K562 (cell line): ENCODE measurements around the gene PTCRA. TPM values are rescaled to one million over a fixed set of nuclear protein-coding genes. Genes with fewer than 3 reads are reported as not detected.

Experiments used
- ATAC-seq: fragments of 200-7000 bp; cut with Tn5 transposase; 3 replicates; pipeline ENCODE4 v1.9.1; 2020; ENCODE audit warnings: moderate library complexity
- BruUV-seq: library from RNA; stranded (reverse); fragments of 400-500 nt; replicated peaks from 2 replicates; lab custom pipeline; 2021; lab: Mats Ljungman, UMichigan
- CTCF ChIA-PET: fragments of 300-600 bp; formaldehyde crosslinking; extraction: SDS; loops from one replicate; lab custom pipeline; 2021; ENCODE audit warnings: low intra/inter-chr PET ratio; lab: Yijun Ruan, JAX
- POLR2A ChIA-PET: fragments of 300-600, 350-650 bp; sonication (Branson Sonifier 250); formaldehyde crosslinking; extraction: SDS; loops from one replicate; lab custom pipeline; 2021; ENCODE audit warnings: antibody characterized with exemption, inconsistent platforms; lab: Yijun Ruan, JAX
- DNase-seq, 4 experiments: peaks; one replicate each; pipeline versions ENCODE4 v3.0.0 to v3.0.0-alpha.2; 2011 to 2018; ENCODE audit warnings: low spot score in 3 of 4, mixed read lengths in 3 of 4; ENCODE audit errors: extremely low read depth in 1 of 4
- FAIRE-seq: peaks from 2 replicates; lab custom pipeline; 2011; peaks lifted over from hg19 to GRCh38; lab: Jason Lieb, UNC
- H2AFZ ChIP-seq: 2 replicates; pipeline ENCODE4 v1.6.0; 2011; ENCODE audit warnings: low read depth, low read length, control low read depth, inconsistent platforms
- H3K27ac ChIP-seq: fragments of 200-600 bp; 3 replicates; pipeline ENCODE4 v1.8.0; 2011; ENCODE audit warnings: low read depth, mild to moderate bottlenecking, control low read depth, inconsistent platforms, low read length, moderate library complexity, mixed read lengths; ENCODE audit errors: extremely low read depth
- H3K27me3 ChIP-seq, 2 experiments: fragments of 300-600 bp in 1 of 2; 2 replicates in 1 of 2; 3 replicates in 1 of 2; pipeline versions ENCODE4 v1.6.0 to v1.8.0; 2011; ENCODE audit warnings: inconsistent platforms in 2 of 2, low read length in 2 of 2, mild to moderate bottlenecking in 1 of 2, mixed read lengths in 1 of 2, moderate library complexity in 1 of 2; ENCODE audit not compliant: control insufficient read depth in 2 of 2, insufficient read depth in 2 of 2
- H3K36me3 ChIP-seq: fragments of 300-600 bp; 3 replicates; pipeline ENCODE4 v1.8.0; 2011; ENCODE audit warnings: mild to moderate bottlenecking, low read length, inconsistent platforms; ENCODE audit not compliant: control insufficient read depth, insufficient read depth
- H3K4me1 ChIP-seq, 2 experiments: fragments of 200-600 bp in 1 of 2; replicated peaks in 1 of 2; 2 replicates in 1 of 2; 3 replicates in 1 of 2; pipeline versions ENCODE4 v1.5.1 to v1.8.0; 2011; ENCODE audit warnings: inconsistent platforms in 2 of 2, low read length in 2 of 2, mild to moderate bottlenecking in 1 of 2, mixed read lengths in 1 of 2, moderate library complexity in 1 of 2; ENCODE audit not compliant: control insufficient read depth in 2 of 2, insufficient read depth in 2 of 2
- H3K4me2 ChIP-seq: 2 replicates; pipeline ENCODE4 v1.6.1; 2011; ENCODE audit warnings: low read length, control low read depth, inconsistent platforms, mixed read lengths; ENCODE audit not compliant: insufficient read depth
- H3K4me3 ChIP-seq: fragments of 200-600 bp; sonication (generic), shearing (Covaris generic); 2 replicates; pipeline ENCODE4 v1.5.1; 2016; ENCODE audit warnings: control low read depth, inconsistent platforms
- H3K79me2 ChIP-seq: fragments of 200-600 bp; 3 replicates; pipeline ENCODE4 v1.8.0; 2011; ENCODE audit warnings: low read length, inconsistent platforms; ENCODE audit not compliant: control insufficient read depth, insufficient read depth
- H3K9ac ChIP-seq, 2 experiments: 2 replicates each; pipeline versions ENCODE4 v1.6.0 to v1.6.1; 2011; ENCODE audit warnings: low read depth in 2 of 2, low read length in 2 of 2, control low read depth in 1 of 2, inconsistent platforms in 1 of 2, mild to moderate bottlenecking in 1 of 2, mixed read lengths in 1 of 2; ENCODE audit not compliant: insufficient read depth in 1 of 2
- H3K9me1 ChIP-seq: one replicate; pipeline ENCODE4 v1.6.0; 2011; ENCODE audit warnings: inconsistent platforms, mild to moderate bottlenecking, low read length, moderate library complexity; ENCODE audit not compliant: control insufficient read depth, insufficient read depth
- H3K9me3 ChIP-seq: replicated peaks from 2 replicates; pipeline ENCODE4 v1.5.1; 2011; ENCODE audit warnings: low read depth, low read length, inconsistent platforms; ENCODE audit not compliant: control insufficient read depth, insufficient read depth
- H4K20me1 ChIP-seq: replicated peaks from 2 replicates; pipeline ENCODE4 v1.6.1; 2011; ENCODE audit warnings: low read length, inconsistent platforms, mixed read lengths; ENCODE audit not compliant: control insufficient read depth, insufficient read depth
- JUN ChIP-seq, 2 experiments: sonication (generic) in 1 of 2; formaldehyde crosslinking in 1 of 2; IDR thresholded peaks; 2 replicates each; pipeline versions ENCODE4 v1.6.1 to v1.8.0; 2012 to 2022; ENCODE audit warnings: borderline replicate concordance in 2 of 2, mild to moderate bottlenecking in 2 of 2, improper control_type of control experiment in 1 of 2, low read depth in 1 of 2, low read length in 1 of 2, missing genetic modification reagents in 1 of 2
- NFXL1 ChIP-seq: fragments of 450-650 bp; formaldehyde crosslinking; IDR thresholded peaks from 2 replicates; pipeline ENCODE4 v1.4.0; 2021; ENCODE audit warnings: mild to moderate bottlenecking
- NR2C1 ChIP-seq, 2 experiments: fragments of 450-650 bp; IDR thresholded peaks; 2 replicates each; pipeline ENCODE4 v1.6.1; 2017; ENCODE audit warnings: mild to moderate bottlenecking in 2 of 2, antibody characterized with exemption in 1 of 2, inconsistent platforms in 1 of 2, missing compliant biosample characterization in 1 of 2, missing genetic modification characterization in 1 of 2
- NR4A1 ChIP-seq, 2 experiments: fragments of 250-450 bp in 1 of 2; fragments of 450-650 bp in 1 of 2; sonication (Bioruptor Pico) in 1 of 2; IDR thresholded peaks; 2 replicates each; pipeline versions ENCODE4 v1.4.0 to v1.6.1; 2016 to 2020; ENCODE audit warnings: mild to moderate bottlenecking in 2 of 2, missing compliant biosample characterization in 1 of 2, missing genetic modification characterization in 1 of 2, moderate library complexity in 1 of 2
- PTRF ChIP-seq: fragments of 450-650 bp; IDR thresholded peaks from 2 replicates; pipeline ENCODE4 v1.6.1; 2016; ENCODE audit warnings: mild to moderate bottlenecking, missing genetic modification characterization, missing compliant biosample characterization
- PTTG1 ChIP-seq: fragments of 450-650 bp; IDR thresholded peaks from 2 replicates; pipeline ENCODE4 v1.6.1; 2016; ENCODE audit warnings: low read depth, mild to moderate bottlenecking, missing genetic modification characterization, missing compliant biosample characterization
- SMAD4 ChIP-seq: fragments of 250-450 bp; sonication (Bioruptor Pico); conservative IDR thresholded peaks from 2 replicates; pipeline ENCODE4 v1.8.0; 2021; ENCODE audit warnings: inconsistent platforms, mild to moderate bottlenecking, moderate library complexity
- TAF7 ChIP-seq: fragments of 450-650 bp; IDR thresholded peaks from 2 replicates; pipeline ENCODE4 v1.6.1; 2016; ENCODE audit warnings: missing genetic modification characterization, missing compliant biosample characterization
- ZNF124 ChIP-seq: sonication (generic); formaldehyde crosslinking; IDR thresholded peaks from 2 replicates; pipeline ENCODE4 v1.8.1; 2022; ENCODE audit warnings: missing genetic modification reagents
- WGBS: fragments of 100-300 bp; shearing (Covaris generic); methylation state at CpG from one replicate; pipeline ENCODE4 v1.1.6; 2016; ENCODE audit warnings: low coverage, mixed read lengths; ENCODE audit not compliant: insufficient coverage; ENCODE audit errors: missing lambda C conversion rate; 5-methylcytosine and 5-hydroxymethylcytosine counted together
- in situ Hi-C: fragments of 300-500 bp; cut with MboI; formaldehyde crosslinking; loops from 4 replicates; pipeline ENCODE4 v1.15.0; 2018; ENCODE audit warnings: inconsistent platforms, mixed read lengths
- intact Hi-C: fragments of 100-400 bp; cut with micrococcal nuclease; formaldehyde crosslinking; loops from 2 replicates; pipeline ENCODE4 v1.14.2; 2022
- polyA plus RNA-seq, 8 experiments: library from polyadenylated mRNA; depleted of rRNA in 4 of 8; stranded (reverse) in 5 of 8; unstranded in 3 of 8; fragments of >200 nt; fragmentation: Nextera tagmentation in 2 of 8; fragmentation: Illumina TruSeq in 1 of 8; extraction: Ambion mirVana in 2 of 8; extraction: Trizol in 1 of 8; gene quantifications; 2 replicates each; pipeline versions ENCODE4 v1.2.1 to v1.2.3, GENCODE V29; 2011 to 2014; ENCODE audit warnings: inconsistent platforms in 1 of 8, missing spikeins in 1 of 8
- total RNA-seq, 7 experiments: library from RNA; depleted of rRNA in 6 of 7; stranded (reverse); fragments of >200 nt in 6 of 7; fragmentation: Illumina TruSeq in 2 of 7; extraction: Trizol in 2 of 7; gene quantifications; 2 replicates each; pipeline versions ENCODE4 v1.2.1 to v1.2.3, GENCODE V29; 2011 to 2021; ENCODE audit warnings: low replicate concordance in 1 of 7
- TF ChIP-seq, protein P1 (sequence below): fragments of 450-650 bp; IDR thresholded peaks from 2 replicates; pipeline ENCODE4 v1.6.1; 2016; ENCODE audit warnings: missing biosample characterization, missing genetic modification characterization
- TF ChIP-seq, protein P2 (sequence below), 3 experiments: fragments of 200-800 bp in 1 of 3; sonication (Bioruptor generic) in 1 of 3; sonication (generic) in 1 of 3; formaldehyde crosslinking in 1 of 3; IDR thresholded peaks; 2 replicates each; pipeline versions ENCODE4 v1.6.1 to v1.8.0; 2016 to 2022; ENCODE audit warnings: mild to moderate bottlenecking in 2 of 3, missing compliant biosample characterization in 2 of 3, missing genetic modification characterization in 2 of 3, missing genetic modification reagents in 1 of 3
- TF ChIP-seq, protein P3 (sequence below): sonication (generic); formaldehyde crosslinking; IDR thresholded peaks from 2 replicates; pipeline ENCODE4 v1.8.0; 2023; ENCODE audit warnings: mild to moderate bottlenecking, missing genetic modification reagents
- TF ChIP-seq, protein P4 (sequence below): fragments of 450-650 bp; conservative IDR thresholded peaks from 2 replicates; pipeline ENCODE4 v1.6.1; 2016; ENCODE audit warnings: missing genetic modification characterization, low read depth, mild to moderate bottlenecking, missing compliant biosample characterization, moderate library complexity

PTCRA gene
- total and polyA plus RNA-seq, 9 of the 15 experiments (the other 6 are each of a cell fraction or from before 2014, with no cell fraction given), result 0.21 TPM; not detected in 8

DNA sequence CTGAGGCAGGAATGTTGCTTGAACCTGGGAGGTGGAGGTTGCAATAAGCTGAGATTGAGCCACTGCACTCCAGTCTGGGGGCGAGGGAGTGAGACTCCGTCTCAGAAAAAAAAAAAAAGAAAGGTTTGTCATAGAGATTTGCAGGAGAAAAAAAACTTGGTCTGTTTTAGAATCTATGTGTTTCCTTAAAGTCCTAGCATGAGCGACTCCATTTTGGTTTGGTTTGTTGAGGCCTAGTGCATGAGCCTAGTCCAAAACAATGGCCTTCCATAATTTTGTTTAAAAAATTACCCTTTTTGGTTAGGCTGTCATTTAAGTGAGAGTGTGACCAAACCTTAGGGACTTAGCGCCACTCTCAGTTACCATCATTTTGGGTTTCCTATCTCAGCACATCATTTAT lies 36.5 kb downstream of the PTCRA start:
- H3K4me2 ChIP-seq, result no peak overlapping the region
- CTCF ChIA-PET, result interaction anchor here (0.7 kb wide), 1 partner anchor 430 kb away, joined by 4 read pairs; no protein-coding TSS in a partner anchor
- H3K36me3 ChIP-seq, result no peaks in the 10 kb centered on the region
- WGBS, result 62% methylated on average over 4 of the region's 4 CpGs
- no peaks in the 10 kb centered on the region for H3K27me3 ChIP-seq
- H3K4me1 ChIP-seq, result no peaks in the 10 kb centered on the region
- H4K20me1 ChIP-seq, result no peaks in the 10 kb centered on the region
- H3K9ac ChIP-seq, result no peak overlapping the region
- POLR2A ChIA-PET, result no interaction called here
- DNase-seq (no peak), FAIRE-seq (no peak), ATAC-seq (no peak)
- in situ Hi-C loops, result no loop called here
- H2AFZ ChIP-seq, result no peak overlapping the region
- no peaks in the 10 kb centered on the region for H3K9me3 ChIP-seq
- intact Hi-C loops, result no loop called here
- H3K4me3 ChIP-seq, result no peak overlapping the region
- TF ChIP-seq JUN (IDR thresholded peaks at IDR 0.05; ENCODE audit: borderline replicate concordance, low read depth, low read length), result no peak
- no peak for TF ChIP-seq JUN (CRISPR knock-in tag; IDR thresholded peaks at IDR 0.05; ENCODE audit: borderline replicate concordance)
- TF ChIP-seq, protein P1, sequence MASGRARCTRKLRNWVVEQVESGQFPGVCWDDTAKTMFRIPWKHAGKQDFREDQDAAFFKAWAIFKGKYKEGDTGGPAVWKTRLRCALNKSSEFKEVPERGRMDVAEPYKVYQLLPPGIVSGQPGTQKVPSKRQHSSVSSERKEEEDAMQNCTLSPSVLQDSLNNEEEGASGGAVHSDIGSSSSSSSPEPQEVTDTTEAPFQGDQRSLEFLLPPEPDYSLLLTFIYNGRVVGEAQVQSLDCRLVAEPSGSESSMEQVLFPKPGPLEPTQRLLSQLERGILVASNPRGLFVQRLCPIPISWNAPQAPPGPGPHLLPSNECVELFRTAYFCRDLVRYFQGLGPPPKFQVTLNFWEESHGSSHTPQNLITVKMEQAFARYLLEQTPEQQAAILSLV, result 0 out of 2 replicates have a peak, but pooled peaks have one; percentile 12
- TF ChIP-seq, protein P2, sequence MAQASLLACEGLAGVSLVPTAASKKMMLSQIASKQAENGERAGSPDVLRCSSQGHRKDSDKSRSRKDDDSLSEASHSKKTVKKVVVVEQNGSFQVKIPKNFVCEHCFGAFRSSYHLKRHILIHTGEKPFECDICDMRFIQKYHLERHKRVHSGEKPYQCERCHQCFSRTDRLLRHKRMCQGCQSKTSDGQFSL (CRISPR knock-in tag; IDR thresholded peaks at IDR 0.05), result no peak
- TF ChIP-seq, protein P2 (tag; IDR thresholded peaks at IDR 0.05), result 0 out of 4 replicates have a peak, but pooled peaks of 1 of the 2 experiments have one; percentile 45
- TF ChIP-seq PTRF (tag), result peak; percentile 78
- no peak for TF ChIP-seq TAF7 (tag)
- no peak for TF ChIP-seq ZNF124 (CRISPR knock-in tag)
- TF ChIP-seq NFXL1 (CRISPR knock-in tag), result no peak
- TF ChIP-seq, protein P3, sequence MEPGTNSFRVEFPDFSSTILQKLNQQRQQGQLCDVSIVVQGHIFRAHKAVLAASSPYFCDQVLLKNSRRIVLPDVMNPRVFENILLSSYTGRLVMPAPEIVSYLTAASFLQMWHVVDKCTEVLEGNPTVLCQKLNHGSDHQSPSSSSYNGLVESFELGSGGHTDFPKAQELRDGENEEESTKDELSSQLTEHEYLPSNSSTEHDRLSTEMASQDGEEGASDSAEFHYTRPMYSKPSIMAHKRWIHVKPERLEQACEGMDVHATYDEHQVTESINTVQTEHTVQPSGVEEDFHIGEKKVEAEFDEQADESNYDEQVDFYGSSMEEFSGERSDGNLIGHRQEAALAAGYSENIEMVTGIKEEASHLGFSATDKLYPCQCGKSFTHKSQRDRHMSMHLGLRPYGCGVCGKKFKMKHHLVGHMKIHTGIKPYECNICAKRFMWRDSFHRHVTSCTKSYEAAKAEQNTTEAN, result no peak
- TF ChIP-seq SMAD4 (CRISPR knock-in tag), result 0 out of 2 replicates have a peak, but pooled peaks have one; percentile 22
- TF ChIP-seq, protein P4, sequence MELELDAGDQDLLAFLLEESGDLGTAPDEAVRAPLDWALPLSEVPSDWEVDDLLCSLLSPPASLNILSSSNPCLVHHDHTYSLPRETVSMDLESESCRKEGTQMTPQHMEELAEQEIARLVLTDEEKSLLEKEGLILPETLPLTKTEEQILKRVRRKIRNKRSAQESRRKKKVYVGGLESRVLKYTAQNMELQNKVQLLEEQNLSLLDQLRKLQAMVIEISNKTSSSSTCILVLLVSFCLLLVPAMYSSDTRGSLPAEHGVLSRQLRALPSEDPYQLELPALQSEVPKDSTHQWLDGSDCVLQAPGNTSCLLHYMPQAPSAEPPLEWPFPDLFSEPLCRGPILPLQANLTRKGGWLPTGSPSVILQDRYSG (tag), result 0 out of 2 replicates have a peak, but pooled peaks have one; percentile 38
- TF ChIP-seq NR2C1 (IDR thresholded peaks at IDR 0.05), result no peak
- TF ChIP-seq NR2C1 (tag; IDR thresholded peaks at IDR 0.05), result 0 out of 2 replicates have a peak, but pooled peaks have one; percentile 16
- TF ChIP-seq NR4A1 (CRISPR knock-in tag; IDR thresholded peaks at IDR 0.05), result no peak
- 0 out of 2 replicates have a peak, but pooled peaks have one; percentile 42 for TF ChIP-seq NR4A1 (tag; IDR thresholded peaks at IDR 0.05)
- TF ChIP-seq PTTG1 (tag), result peak; percentile 61
- H3K27ac ChIP-seq, result no peak overlapping the region
- H3K79me2 ChIP-seq, result no peaks in the 10 kb centered on the region
- no TSS peak for BruUV-seq
- no peaks in the 10 kb centered on the region for H3K9me1 ChIP-seq
